ENCODE results near the gene PRKCZ. TPM values are rescaled to one million over a fixed set of nuclear protein-coding genes. Genes with fewer than 3 reads are reported as not detected.

The PRKCZ gene
- total and polyA plus RNA-seq, 9 of the 15 experiments (the other 6 are each of a cell fraction or from before 2014, with no cell fraction given): 0.07 to 3.1 (median 1.3) TPM

GRCh38 chr1:2197707-2198165 is 147.5 kb downstream of the PRKCZ start (continued):
- TF ChIP-seq TEAD4 (IDR thresholded peaks at IDR 0.05; ENCODE audit: low read length) (no peak), TEAD4 (CRISPR knock-in tag; IDR thresholded peaks at IDR 0.05; ENCODE audit: borderline replicate concordance) (no peak), FOXJ3 (CRISPR knock-in tag; IDR thresholded peaks at IDR 0.05) (no peak), SMAD1 (IDR thresholded peaks at IDR 0.05; ENCODE audit: low read depth, low read length, partially characterized antibody) (no peak), PTBP1 (IDR thresholded peaks at IDR 0.05; ENCODE audit: low read depth, low read length) (no peak), STAT5B (CRISPR knock-in tag; IDR thresholded peaks at IDR 0.05) (no peak), HDAC1 (IDR thresholded peaks at IDR 0.05) (no peak), ZNF695 (CRISPR knock-in tag; IDR thresholded peaks at IDR 0.05) (no peak), E2F6 (IDR thresholded peaks at IDR 0.05; ENCODE audit: borderline replicate concordance in 1 of 2, extremely low read depth in 1 of 2, insufficient read depth in 1 of 2, insufficient read length in 1 of 2, low read depth in 1 of 2, low read length in 1 of 2, poor library complexity in 1 of 2, severe bottlenecking in 1 of 2) (peak; percentile 40 to 57), ZNF316 (IDR thresholded peaks at IDR 0.05) (no peak; the same call in 1 of the 2 replicates), ZNF592 (IDR thresholded peaks at IDR 0.05) (peak; percentile 97), ZC3H8 (IDR thresholded peaks at IDR 0.05) (no peak), ZNF408 (CRISPR knock-in tag; IDR thresholded peaks at IDR 0.05; ENCODE audit: low read depth) (no peak), FOXO4 (CRISPR knock-in tag; IDR thresholded peaks at IDR 0.05) (no peak), ZBED1 (IDR thresholded peaks at IDR 0.05) (no peak), ARID3B (CRISPR knock-in tag; IDR thresholded peaks at IDR 0.05; ENCODE audit: borderline replicate concordance) (no peak), MTF1 (CRISPR knock-in tag; IDR thresholded peaks at IDR 0.05; ENCODE audit: borderline replicate concordance) (no peak), SRSF3 (IDR thresholded peaks at IDR 0.05; ENCODE audit: insufficient read depth, low read length) (no peak), ERF (CRISPR knock-in tag; IDR thresholded peaks at IDR 0.05) (peak; percentile 68; the same call in 1 of the 2 replicates), CTBP1 (IDR thresholded peaks at IDR 0.05; ENCODE audit: borderline replicate concordance) (peak; percentile 63; the same call in 1 of the 2 replicates), NFE2 (IDR thresholded peaks at IDR 0.05; ENCODE audit: low read depth) (peak; percentile 69; the same call in 1 of the 2 replicates), MECOM (CRISPR knock-in tag; IDR thresholded peaks at IDR 0.05) (0 out of 2 replicates have a peak, but pooled peaks have one; percentile 29)
